HUES64 (cell line): Measurements from ENCODE around the gene CAMKMT.

Experiments used
- H3K27ac ChIP-seq: 2 replicates; pipeline ENCODE4 v1.7.0; 2013; ENCODE audit warnings: low read depth, low read length, inconsistent platforms
- H3K27me3 ChIP-seq: 2 replicates; pipeline ENCODE4 v1.6.1; 2013; ENCODE audit warnings: mild to moderate bottlenecking, low read length; ENCODE audit not compliant: insufficient read depth
- H3K36me3 ChIP-seq: 2 replicates; pipeline ENCODE4 v1.6.1; 2013; ENCODE audit warnings: mild to moderate bottlenecking, low read length; ENCODE audit not compliant: insufficient read depth
- H3K4me1 ChIP-seq: 2 replicates; pipeline ENCODE4 v1.6.1; 2013; ENCODE audit warnings: mild to moderate bottlenecking, low read length, moderate library complexity; ENCODE audit not compliant: insufficient read depth
- H3K4me3 ChIP-seq: 2 replicates; pipeline ENCODE4 v1.5.1; 2013; ENCODE audit warnings: mild to moderate bottlenecking, low read length, moderate library complexity
- H3K9ac ChIP-seq: 2 replicates; pipeline ENCODE4 v1.6.1; 2013; ENCODE audit warnings: mild to moderate bottlenecking, low read depth, low read length
- H3K9me3 ChIP-seq: 2 replicates; pipeline ENCODE4 v1.6.1; 2013; ENCODE audit warnings: low read depth, low read length; ENCODE audit not compliant: insufficient read depth
- WGBS: fragments of 150-250, 120-280 bp; methylation state at CpG from one replicate; pipeline ENCODE4 v1.1.7; 2013; ENCODE audit warnings: missing lambda C conversion rate; 5-methylcytosine and 5-hydroxymethylcytosine counted together

The CAMKMT gene

DNA sequence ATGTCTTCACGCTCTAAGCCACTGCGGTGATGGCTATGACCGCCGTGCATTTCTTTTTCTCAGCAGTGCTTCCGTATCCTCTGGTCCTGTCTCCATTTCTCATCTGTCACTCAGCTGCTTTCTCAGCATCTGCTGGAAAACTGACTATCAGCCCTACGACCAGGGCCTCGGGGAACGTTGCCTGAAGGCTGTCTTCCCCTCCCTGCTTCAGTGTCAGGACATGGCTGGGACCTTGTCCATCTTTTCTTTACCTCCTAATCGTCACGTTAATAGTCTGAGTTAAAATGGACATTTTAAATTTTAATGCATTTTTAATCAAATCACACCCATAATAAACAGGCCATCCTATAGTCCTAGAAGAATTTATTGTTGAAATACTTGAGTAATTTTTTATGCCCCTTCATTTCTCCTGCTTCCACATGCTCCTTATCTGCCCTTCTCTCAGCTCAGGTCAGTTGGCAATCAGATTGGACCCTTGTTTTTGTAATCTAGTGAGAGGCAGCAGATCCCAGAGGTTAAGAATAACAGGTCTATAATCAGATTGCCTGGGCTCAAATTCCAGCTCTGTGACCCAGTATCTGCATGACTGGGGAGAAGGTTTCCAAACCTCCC is 329.5 kb downstream of the CAMKMT start:
- H3K9ac ChIP-seq = no peak overlapping the region
- H3K9me3 ChIP-seq = no peaks in the 10 kb centered on the region
- H3K36me3 ChIP-seq = no peaks in the 10 kb centered on the region
- H3K4me3 ChIP-seq = no peak overlapping the region
- H3K4me1 ChIP-seq = peaks cover 3% of the 10 kb centered on the region; the same call in 1 of the 2 replicates
- WGBS = 92% methylated on average over 8 of the region's 10 CpGs
- no peak overlapping the region for H3K27ac ChIP-seq
- H3K27me3 ChIP-seq = no peaks in the 10 kb centered on the region

DNA sequence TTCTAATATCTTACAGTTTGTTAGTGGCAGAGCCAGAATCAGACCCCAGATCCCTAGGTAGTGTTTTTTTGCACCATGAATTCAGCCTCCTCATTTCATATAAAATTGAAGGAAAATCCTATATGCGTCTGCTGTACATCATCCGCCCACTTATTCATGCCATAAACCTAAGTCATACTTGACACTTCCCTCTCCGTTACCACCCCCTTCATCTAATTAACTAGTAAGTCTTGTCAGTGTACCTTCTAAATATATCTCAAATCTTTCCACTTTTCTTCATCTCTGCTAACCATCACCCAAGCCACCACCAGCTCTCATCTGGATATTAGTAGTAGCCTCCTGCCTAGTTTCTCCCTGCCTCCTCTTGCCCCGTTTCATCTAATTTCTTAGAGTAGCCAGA is 331.1 kb downstream of the CAMKMT start:
- Histone ChIP-seq H3K4me1 (peaks cover 3% of the 10 kb centered on the region; the same call in 1 of the 2 replicates), H3K9ac (no peak overlapping the region), H3K27ac (no peak overlapping the region), H3K4me3 (no peak overlapping the region), H3K27me3 (no peaks in the 10 kb centered on the region), H3K36me3 (no peaks in the 10 kb centered on the region), H3K9me3 (no peaks in the 10 kb centered on the region)
- 97% methylated on average over 4 of the region's 4 CpGs for WGBS

DNA sequence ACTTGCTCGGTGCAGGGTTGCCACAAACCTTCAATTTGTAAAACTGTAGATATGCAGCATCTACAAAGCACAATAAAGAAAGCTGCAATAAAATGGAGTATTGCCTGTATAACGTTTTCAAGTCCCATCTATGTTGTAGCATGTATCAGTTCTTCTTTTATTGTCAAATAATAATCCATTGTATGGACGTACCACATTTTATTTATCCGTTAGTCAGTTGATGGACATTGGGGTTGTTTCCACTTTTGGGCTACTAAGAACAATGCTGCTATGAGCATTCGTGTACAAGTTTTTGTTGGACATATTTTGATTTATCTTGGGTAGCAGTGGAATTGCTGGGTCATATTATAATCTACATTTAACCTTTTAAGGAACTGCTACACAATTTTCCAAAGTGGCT is 339.1 kb downstream of the CAMKMT start:
- H3K27me3 ChIP-seq = no peaks in the 10 kb centered on the region
- no peak overlapping the region for H3K9ac ChIP-seq
- no peak overlapping the region for H3K4me3 ChIP-seq
- peaks cover 15% of the 10 kb centered on the region for H3K4me1 ChIP-seq
- no peak overlapping the region for H3K27ac ChIP-seq
- no peaks in the 10 kb centered on the region; the same call in 1 of the 2 replicates for H3K9me3 ChIP-seq
- 98% methylated on average over 5 of the region's 5 CpGs for WGBS
- no peaks in the 10 kb centered on the region for H3K36me3 ChIP-seq

DNA sequence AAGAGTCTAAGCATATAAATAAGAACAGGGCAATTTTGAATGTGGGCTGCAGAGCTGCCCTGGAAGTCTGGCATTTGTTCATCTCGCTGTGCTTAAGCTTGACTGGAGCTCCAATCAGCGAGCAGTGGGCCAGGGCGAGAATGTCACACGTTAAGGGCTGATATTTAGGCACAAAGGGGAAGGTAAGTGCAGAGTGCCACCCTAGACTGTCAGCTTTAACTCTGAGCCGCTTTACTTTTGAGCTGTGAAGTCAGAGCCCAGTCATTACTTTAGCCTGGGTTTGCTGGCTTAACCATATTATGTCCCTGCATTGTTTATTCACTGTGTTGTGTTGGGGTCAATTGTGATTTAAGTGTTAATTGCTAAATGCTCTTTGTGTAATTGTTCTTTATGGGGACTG is 343.6 kb downstream of the CAMKMT start:
- Histone ChIP-seq H3K27ac (peak overlapping the region; percentile 42; the same call in 1 of the 2 replicates), H3K9ac (no peak overlapping the region), H3K4me1 (peaks cover 51% of the 10 kb centered on the region), H3K9me3 (no peaks in the 10 kb centered on the region; the same call in 1 of the 2 replicates), H3K27me3 (no peaks in the 10 kb centered on the region), H3K36me3 (no peaks in the 10 kb centered on the region), H3K4me3 (no peak overlapping the region)
- WGBS = 50% methylated on average over 5 of the region's 5 CpGs

DNA sequence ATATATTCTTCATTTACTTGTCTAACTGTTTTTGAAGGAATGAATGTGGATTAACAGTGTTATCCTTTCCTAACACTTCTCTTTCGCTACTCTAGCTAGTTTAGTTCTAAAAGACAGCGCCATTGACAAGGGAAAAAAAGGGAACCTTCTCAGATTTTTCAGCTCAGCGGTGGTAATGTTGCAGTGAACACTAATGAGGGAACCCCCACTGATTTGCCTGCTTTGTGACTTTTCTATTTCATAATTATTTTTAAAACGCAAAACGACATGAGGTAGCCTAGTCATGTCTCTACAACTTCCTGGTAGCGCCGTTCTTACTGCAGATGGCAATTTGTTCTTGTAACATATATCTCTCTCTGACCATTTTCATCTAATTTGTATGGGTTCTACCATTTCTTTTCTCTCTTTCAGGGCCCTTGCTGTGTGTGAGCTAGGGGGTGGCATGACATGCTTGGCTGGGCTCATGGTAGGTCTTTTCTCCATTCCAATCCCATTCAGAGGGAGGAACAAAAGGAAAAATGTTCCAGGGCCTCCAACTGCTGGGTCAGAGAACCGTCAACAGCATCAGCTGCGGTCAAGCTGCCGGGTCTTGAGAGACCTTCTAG is 344.2 kb downstream of the CAMKMT start:
- Histone ChIP-seq H3K27me3 (no peaks in the 10 kb centered on the region), H3K9ac (no peak overlapping the region)
- 81% methylated on average over 10 of the region's 10 CpGs for WGBS

DNA sequence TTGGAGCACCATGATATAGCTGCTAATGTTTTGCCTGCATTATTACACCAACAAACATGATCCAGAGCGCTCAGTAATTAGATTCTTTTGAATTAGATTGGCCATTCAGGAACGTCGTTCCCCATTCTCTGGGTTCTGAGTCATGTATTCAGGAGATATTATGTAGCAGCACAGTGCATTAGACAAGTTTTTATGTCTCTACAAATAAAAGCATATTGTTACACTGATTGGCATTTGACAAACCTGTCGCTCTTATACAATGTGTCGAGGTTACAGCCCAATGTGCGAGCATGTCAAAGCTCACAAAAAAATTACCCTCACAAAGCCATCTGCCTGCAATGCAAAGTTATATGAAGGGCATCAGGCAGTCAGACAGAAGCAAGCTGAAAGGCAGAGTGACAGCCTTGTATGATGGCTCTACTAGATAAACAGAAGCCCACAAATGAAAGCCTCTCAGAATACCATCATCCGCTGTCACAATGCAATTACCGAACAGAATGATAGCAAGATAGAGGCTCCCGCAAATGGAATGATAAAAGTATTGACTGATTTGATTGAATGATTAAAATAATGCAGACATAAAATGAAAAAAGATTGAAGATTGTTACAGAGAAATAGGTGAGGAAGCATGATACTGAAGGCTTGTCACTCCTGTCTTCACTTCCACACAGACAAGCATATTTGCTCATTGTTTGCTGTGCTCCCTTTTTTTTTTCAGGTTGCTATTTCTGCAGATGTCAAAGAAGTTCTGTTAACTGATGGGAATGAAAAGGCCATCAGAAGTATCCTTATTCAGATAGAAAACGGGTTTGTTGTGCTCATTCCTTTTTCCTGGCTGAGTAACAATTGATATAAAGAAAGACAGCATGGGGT is 345.2 kb downstream of the CAMKMT start:
- no peak overlapping the region for H3K9ac ChIP-seq
- WGBS = 82% methylated on average over 10 of the region's 10 CpGs

More for the DNA sequence above, 344.2 kb downstream of the CAMKMT start:
- H3K4me3 ChIP-seq = no peak overlapping the region; the same call in 1 of the 2 replicates
- no peaks in the 10 kb centered on the region for H3K36me3 ChIP-seq
- H3K9me3 ChIP-seq = no peaks in the 10 kb centered on the region
- H3K4me1 ChIP-seq = peaks cover 51% of the 10 kb centered on the region
- H3K27ac ChIP-seq = peak overlapping the region; percentile 42; the same call in 1 of the 2 replicates

DNA sequence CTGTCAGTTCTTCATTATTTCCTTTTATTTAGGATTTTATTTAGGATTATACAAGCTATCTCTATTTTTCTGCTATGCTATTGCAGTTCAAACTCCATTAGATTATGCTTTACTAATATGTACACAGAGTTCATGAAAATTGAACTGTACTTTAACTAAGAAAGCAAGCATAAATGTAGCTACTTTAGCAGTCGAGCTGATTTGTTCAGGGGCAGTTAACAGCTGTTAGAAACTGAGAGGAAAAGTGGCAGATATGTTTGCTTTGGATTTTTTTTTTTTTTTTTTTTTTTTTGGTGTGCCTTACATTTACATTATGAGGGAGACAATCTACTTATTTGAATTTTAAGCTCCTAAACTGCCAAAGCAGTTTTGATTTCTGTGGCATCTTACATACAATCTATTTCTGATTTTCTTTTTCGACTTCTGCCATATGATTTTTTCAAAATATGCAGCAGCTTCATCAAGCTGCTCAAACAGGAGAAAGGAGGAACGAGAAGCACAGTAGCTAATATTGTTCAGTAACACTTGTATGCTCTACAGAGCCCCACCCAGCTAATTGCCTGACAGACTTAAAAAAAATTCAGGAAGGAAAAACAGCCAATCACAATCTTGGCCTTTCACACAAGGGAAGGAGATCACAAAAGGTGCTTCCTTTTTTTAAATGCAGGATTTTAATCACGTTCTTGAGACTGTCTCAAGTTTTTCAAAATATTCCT is 346.4 kb downstream of the CAMKMT start:
- Histone ChIP-seq H3K27me3 (no peaks in the 10 kb centered on the region), H3K9ac (no peak overlapping the region), H3K4me1 (peaks cover 51% of the 10 kb centered on the region), H3K4me3 (no peak overlapping the region), H3K27ac (no peak overlapping the region), H3K9me3 (no peaks in the 10 kb centered on the region), H3K36me3 (no peaks in the 10 kb centered on the region)
- WGBS = 67% methylated on average over 4 of the region's 4 CpGs

More for the DNA sequence above, 345.2 kb downstream of the CAMKMT start:
- Histone ChIP-seq H3K4me3 (no peak overlapping the region), H3K27ac (peak overlapping the region; percentile 42; the same call in 1 of the 2 replicates), H3K4me1 (peaks cover 51% of the 10 kb centered on the region), H3K27me3 (no peaks in the 10 kb centered on the region), H3K9me3 (no peaks in the 10 kb centered on the region), H3K36me3 (no peaks in the 10 kb centered on the region)

DNA sequence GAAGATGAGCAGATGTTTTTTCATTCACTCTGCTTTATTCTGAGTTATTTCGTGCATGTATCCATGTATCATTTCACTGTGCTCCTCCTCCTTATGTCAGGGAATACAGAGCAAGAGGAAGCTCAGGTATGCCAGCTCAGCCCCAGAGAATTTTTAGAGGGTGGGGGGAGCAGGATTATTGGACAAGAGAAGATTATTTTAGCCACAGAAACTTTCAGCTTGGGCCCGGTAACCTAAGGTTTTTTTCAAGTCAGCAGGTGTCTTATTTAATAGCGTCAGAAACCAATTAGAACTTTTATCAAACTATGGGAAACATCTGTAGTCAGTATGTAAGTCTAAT is 346.9 kb downstream of the CAMKMT start:
- Histone ChIP-seq H3K27ac (no peak overlapping the region), H3K36me3 (no peaks in the 10 kb centered on the region), H3K9me3 (no peaks in the 10 kb centered on the region), H3K4me1 (peaks cover 51% of the 10 kb centered on the region), H3K9ac (no peak overlapping the region), H3K4me3 (no peak overlapping the region), H3K27me3 (no peaks in the 10 kb centered on the region)
- 57% methylated on average over 3 of the region's 3 CpGs for WGBS

DNA sequence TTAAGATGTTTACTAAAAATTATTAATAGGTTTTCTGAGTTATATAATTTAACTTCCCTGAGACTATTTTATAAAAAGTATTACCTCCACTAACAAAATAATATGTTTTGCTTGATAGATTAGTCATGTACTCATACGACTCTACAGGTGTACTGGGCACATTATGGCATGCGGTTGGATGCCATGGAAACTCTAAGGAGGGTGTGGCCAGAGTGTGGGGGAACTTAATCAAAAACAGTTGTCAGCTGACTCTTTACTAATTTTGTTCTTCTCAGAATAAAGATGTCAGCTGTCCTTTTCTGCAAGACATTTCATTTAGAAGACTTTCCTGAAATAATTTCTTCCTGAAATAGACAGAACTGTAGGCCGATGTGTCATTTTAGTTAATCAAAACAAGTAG is 351.4 kb downstream of the CAMKMT start:
- no peaks in the 10 kb centered on the region for H3K36me3 ChIP-seq
- H3K4me3 ChIP-seq = no peak overlapping the region
- no peak overlapping the region for H3K9ac ChIP-seq
- no peak overlapping the region for H3K27ac ChIP-seq
- WGBS = 95% methylated on average over 2 of the region's 3 CpGs
- peaks cover 25% of the 10 kb centered on the region for H3K4me1 ChIP-seq
- H3K27me3 ChIP-seq = no peaks in the 10 kb centered on the region
- H3K9me3 ChIP-seq = no peaks in the 10 kb centered on the region

DNA sequence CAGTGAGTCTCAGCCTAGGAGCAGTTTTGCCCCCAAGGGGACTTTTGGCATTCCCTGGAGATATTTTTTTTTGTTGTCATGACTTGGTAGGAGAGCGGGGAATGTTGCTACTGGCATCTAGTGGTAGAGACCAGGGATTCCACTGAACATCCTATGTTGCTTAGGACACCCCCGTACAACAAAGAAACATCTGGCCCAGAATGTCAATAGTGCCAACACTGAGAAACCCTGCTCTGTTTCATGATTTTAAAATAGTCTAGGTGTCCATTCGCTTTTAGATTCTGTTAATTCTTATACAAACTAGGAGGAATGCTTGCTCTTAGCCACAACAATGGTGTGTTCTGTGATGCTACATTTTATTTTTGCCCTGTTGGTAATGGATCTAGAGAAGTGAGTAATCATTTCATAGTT is 353.9 kb downstream of the CAMKMT start:
- no peak overlapping the region for H3K27ac ChIP-seq
- H3K9ac ChIP-seq = no peak overlapping the region
- no peaks in the 10 kb centered on the region for H3K36me3 ChIP-seq
- WGBS = 63% methylated on average over 3 of the region's 3 CpGs
- H3K4me3 ChIP-seq = no peak overlapping the region
- H3K4me1 ChIP-seq = peaks cover 12% of the 10 kb centered on the region; the same call in 1 of the 2 replicates
- no peaks in the 10 kb centered on the region for H3K9me3 ChIP-seq
- H3K27me3 ChIP-seq = no peaks in the 10 kb centered on the region
